Measurements from ENCODE around the gene CARD8.
A peak's percentile ranks its signal among the peaks of the same experiment; 100 is the strongest.

CARD8 gene

GRCh38 chr19:48169939-48170803, 85.5 kb downstream of the CARD8 start, which contains the start of the genes LIG1 and ZSWIM9:
Gene LIG1 (minus strand): TSS chr19:48170344. CDS start chr19:48165566, 4,778 bp downstream.
Gene ZSWIM9 (plus strand): TSS chr19:48170680. CDS start chr19:48171803, 1,123 bp downstream.
- DNase-seq = peak; percentile 97

- DNase-seq = peak; percentile 86
Observed at GRCh38 chr19:48169578-48169938, 86.2 kb downstream of the CARD8 start.

GRCh38 chr19:48168689-48169088, 87.0 kb downstream of the CARD8 start:
- DNase-seq = no peak

- no peak for DNase-seq
Observed at GRCh38 chr19:48158210-48158790, 97.4 kb downstream of the CARD8 start.
